Astrocyte of the cerebellum (primary cell): ENCODE data around the gene NXN.

Experiments
- DNase-seq: peaks from one replicate; pipeline ENCODE4 v3.0.0-alpha.2; 2011; ENCODE audit warnings: low read depth
- H3K4me3 ChIP-seq: 2 replicates; pipeline ENCODE4 v1.5.1; 2011; ENCODE audit warnings: mild to moderate bottlenecking, low read depth, low read length, moderate library complexity
- in situ Hi-C: cut with HindIII; loops from 2 replicates; pipeline ENCODE4 v1.10.0; 2017; ENCODE audit warnings: low sequenced_read_pairs
- TF ChIP-seq, protein P1 (sequence below): IDR thresholded peaks from 2 replicates; pipeline ENCODE4 v1.5.1; 2012; ENCODE audit warnings: low read length, low read depth, moderate library complexity, mild to moderate bottlenecking; ENCODE audit errors: missing control alignments

Gene NXN

DNA sequence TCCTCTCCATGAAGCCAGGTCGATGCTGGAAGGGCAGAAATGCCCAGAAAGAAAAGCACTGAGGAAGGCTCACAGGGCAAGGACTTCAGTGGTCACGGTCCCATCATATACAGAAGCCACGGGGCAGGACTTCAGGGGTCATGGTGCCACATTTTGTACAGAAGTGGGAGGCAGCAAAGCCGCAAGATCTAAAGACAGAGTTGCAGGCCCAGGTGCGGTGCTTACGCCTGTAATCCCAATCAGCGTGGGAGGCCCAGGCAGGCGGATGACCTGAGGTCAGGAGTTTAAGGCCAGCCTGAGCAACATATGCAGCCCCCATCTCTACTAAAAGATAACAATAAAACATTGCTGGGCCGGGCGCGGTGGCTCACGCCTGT is 96.0 kb downstream of the NXN start:
- no peak overlapping the region for H3K4me3 ChIP-seq
- in situ Hi-C loops, result no loop called here

DNA sequence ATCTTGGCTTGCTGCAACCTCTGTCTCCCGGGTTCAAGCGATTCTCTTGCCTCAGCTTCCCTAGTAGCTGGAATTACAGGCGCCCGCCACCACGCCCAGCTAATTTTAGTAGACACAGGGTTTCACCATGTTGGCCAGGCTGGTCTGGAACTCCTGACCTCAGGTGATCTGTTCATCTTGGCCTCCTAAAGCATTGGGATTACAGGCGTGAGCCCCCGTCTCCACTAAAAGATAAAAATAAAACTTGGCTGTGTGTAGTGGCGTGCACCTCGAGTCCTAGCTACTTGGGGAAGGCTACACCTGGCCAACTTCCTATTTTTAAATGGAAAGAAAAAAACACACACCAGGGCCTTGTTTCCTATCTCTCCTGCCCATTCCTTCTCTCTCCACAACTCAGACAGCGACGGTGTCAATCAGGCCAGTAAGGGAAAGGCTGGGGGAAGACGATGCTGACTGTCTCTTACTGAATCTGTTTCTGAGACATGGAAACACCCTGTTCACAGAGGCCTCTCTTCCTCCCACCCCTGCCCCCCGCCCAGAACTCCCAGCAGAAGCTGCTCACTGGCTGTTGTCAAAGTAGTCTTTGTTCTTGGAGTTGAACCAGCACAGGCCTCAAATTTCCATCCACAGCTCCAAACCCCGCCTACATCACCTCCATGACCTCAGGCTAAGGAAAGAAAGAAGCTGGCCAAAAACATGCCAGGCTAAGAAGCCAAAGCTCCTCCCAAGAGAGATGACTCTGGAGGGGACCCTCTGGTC is 96.6 kb downstream of the NXN start:
- DNase-seq, result no peak
- no peak overlapping the region for H3K4me3 ChIP-seq
- TF ChIP-seq, protein P1, sequence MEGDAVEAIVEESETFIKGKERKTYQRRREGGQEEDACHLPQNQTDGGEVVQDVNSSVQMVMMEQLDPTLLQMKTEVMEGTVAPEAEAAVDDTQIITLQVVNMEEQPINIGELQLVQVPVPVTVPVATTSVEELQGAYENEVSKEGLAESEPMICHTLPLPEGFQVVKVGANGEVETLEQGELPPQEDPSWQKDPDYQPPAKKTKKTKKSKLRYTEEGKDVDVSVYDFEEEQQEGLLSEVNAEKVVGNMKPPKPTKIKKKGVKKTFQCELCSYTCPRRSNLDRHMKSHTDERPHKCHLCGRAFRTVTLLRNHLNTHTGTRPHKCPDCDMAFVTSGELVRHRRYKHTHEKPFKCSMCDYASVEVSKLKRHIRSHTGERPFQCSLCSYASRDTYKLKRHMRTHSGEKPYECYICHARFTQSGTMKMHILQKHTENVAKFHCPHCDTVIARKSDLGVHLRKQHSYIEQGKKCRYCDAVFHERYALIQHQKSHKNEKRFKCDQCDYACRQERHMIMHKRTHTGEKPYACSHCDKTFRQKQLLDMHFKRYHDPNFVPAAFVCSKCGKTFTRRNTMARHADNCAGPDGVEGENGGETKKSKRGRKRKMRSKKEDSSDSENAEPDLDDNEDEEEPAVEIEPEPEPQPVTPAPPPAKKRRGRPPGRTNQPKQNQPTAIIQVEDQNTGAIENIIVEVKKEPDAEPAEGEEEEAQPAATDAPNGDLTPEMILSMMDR, result no peak
- in situ Hi-C loops, result no loop called here

More for the DNA sequence above, 96.0 kb downstream of the NXN start:
- DNase-seq, result no peak
- TF ChIP-seq, protein P1, result no peak

DNA sequence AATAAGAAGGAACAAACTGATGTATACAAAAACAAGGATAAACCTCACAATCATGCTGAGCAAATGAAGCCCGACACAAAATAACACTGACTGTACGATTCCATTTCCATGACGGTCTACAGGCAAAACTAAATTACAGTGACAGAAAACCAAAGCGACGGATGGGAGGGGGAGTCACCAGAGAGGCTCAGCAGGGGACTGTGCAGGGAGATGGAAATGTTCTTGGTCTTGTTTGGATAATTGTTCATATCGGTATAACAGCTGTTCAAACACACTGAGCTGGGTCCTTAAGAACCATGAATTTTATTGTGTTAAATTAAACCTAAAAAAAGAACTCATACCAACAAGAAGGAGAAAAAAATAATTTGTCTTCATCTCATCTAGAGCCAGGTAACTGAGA is 97.8 kb downstream of the NXN start:
- no peak for DNase-seq
- TF ChIP-seq, protein P1, result no peak
- in situ Hi-C loops, result no loop called here
- H3K4me3 ChIP-seq, result no peak overlapping the region

DNA sequence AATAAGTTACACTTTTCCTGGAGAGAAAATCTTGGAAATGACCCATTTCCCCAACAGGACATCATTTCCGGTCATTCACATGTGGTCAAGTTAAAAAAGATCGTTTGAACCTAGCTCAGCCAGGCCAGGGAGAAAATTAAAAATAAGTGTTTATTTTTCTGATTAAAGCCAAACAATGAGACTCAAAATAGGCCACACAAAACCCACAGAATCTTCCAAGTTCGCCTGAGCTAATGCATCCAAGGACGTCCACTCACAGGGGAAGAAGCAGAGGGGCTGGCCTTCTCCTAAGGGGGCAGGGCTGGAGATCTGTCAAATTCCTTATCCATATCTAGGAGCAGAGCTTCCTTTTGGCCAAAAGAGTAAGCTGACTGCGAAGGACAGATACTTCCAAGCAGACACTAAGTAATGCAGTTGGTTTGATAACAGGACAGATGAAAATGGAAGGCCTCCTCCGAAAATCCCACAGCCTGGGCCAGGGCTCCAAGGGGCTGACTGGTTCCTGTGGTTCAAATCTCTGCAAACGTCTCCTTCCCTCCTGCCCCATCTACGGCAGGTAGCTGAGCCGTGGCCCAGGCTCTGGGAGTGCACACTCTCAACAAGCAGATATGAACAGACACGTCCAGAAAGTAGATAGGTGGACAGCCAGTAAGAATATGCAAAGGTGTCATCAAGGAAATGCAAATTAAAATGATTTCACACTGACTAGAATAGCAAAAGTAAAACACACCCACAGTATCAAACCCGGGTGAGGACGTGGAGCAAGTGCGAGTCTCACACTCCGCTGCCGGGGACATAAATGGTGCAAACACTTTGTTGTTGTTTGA is 98.9 kb downstream of the NXN start:
- TF ChIP-seq, protein P1, result no peak
- in situ Hi-C loops, result no loop called here
- DNase-seq, result no peak
- no peak overlapping the region for H3K4me3 ChIP-seq

DNA sequence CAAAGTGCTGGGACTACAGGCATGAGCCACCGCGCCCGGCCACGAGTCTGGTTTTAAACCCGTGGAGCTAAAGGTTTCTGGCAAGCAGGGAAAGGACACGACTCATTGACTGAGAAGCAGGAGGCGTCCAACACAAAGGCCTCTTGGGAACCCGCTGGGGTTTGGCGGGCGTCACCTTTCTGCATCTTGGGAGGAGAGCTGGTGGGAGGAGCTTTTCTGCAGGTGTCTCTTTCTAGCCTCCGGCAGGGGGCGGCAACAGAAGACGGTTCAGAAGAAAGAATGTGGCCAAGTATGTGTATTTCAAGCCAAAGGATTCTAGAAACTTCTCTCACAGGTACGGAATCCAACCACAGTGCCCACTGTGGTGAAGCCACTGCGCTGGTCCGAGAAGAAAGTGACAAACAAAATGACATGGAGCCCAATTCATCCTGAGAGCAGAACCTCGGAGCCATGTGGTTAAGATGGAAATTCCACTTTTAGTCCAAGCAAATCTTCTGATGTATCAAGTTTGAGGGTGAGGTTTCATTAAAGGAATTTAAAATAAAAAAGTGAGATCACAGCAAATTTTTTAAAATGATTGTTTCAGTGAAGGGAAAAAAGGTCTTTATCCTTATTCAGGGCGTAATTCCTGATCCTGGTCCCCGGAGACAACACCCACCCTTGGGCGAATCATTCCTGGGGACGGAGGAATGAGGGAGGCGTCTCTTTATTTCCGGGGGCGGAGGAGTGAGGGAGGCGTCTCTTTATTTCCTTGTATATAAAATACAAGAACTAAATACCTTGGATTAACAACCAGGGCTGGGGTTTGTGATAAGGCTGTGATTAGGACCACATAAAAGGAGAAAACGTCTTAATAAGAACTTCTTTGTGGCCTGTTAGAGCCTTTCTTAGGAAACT is 99.8 kb downstream of the NXN start:
- in situ Hi-C loops, result loop anchor here (10.0 kb wide), 1 partner anchor 95 kb away; the partner anchor contains the start of gene NXN
- TF ChIP-seq, protein P1, result peak; percentile 68
- peak; percentile 97 for DNase-seq
- no peak overlapping the region for H3K4me3 ChIP-seq

DNA sequence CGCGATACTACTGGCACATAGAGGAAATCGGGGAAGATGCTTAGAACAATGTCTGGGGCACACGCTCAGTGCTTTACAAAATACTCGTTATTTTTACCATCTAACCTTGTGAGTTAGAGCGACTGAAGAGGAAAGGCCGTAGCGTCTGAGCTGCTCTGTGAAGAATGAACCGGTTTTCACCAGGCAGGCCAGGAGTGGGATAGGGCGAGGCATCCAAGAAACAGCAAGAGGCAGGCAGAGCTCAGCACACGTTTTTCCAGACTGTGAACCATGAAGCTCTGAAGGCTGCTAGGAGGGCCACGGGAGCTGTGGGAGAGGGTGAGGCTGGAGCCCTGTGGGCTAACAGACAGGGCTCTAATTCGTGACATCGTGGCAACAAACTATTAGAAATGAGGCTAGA is 101.9 kb downstream of the NXN start:
- no peak for DNase-seq
- TF ChIP-seq, protein P1, result no peak
- H3K4me3 ChIP-seq, result no peak overlapping the region
- in situ Hi-C loops, result loop anchor here (10.0 kb wide), 1 partner anchor 97 kb away; the partner anchor contains the start of gene NXN
